Hematopoietic multipotent progenitor cell treated with erythropoietin and hydrocortisone succinate and interleukin-3 and kit ligand, for 8 days (in vitro differentiated cells): ENCODE results near the gene RNASE4.
"Not testable (repeated sequence)": the region's sequence is repeated elsewhere in the genome, so short reads cannot be mapped to it uniquely, and the experiment has no call there.

Source experiments
- DNase-seq: peaks from one replicate; pipeline ENCODE4 v3.0.0-alpha.2; 2015

RNASE4 gene

DNA sequence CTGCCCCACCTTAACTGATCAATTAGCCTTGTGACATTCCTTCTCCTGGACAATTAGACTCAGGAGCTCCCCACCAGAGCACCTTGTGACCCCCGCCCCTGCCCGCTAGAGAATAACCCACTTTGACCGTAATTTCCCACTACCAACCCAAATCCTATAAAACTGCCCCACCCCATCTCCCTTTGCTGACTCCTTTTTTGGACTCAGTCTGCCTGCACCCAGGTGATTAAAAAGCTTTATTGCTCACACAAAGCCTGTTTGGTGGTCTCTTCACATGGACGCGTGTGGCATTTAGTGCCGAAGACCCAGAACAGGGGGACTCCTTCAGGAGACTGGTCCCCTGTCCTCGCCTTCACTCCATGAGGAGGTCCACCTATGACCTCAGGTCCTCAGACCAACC lies 16.6 kb downstream of the RNASE4 start:
- DNase-seq, result not testable (repeated sequence)

DNA sequence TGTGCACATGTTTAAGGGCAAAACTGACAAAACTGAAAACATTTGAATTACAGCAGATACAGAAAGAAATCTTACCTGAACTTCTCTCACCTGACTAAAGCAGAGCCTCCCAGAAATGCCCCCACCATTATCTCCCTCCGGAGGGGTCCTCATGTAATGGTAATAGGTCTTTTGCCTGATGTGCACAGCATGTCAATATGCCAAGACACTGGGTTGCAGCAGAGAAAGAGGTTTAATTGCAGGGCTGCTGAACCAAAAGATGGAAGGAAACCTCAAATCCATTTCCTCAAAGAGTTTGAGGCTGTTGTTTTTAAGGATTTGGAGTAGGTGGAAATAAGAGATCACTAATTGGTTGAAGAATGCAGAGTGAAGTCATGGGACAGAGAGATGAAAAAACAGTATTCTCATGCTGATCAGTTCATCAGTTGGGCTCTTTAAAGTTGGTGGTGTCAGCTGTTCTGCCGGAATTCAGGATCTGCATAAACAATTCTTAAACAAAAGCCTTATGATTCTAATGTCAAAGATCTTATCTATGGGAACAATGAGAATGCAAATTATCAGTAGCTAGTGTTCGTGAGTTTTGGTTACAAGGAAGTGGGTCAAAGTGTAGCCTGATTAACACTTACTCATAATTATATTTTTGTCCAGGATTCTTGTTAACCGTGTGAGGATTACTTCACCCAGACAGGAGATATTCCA lies 22.4 kb downstream of the RNASE4 start:
- peak; percentile 16 for DNase-seq

DNA sequence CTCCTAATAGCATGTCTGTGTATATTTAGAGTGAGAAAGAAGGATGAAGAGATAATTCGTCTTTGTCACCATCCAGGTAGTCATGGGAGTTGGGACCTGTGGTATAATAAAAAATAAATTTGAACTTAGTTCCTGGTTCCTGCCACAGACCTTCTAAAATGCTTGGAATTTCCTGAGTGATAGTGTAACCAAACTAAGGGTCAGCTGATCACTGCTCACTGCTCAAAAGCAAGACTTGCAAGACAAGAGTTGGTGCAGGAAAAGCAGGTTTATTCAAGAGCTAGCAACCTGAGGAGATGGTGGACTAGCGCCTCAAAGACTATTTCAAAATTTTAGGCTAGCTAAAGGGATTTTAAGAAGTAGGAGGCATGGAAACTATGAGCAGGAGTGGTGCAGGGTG lies 23.3 kb downstream of the RNASE4 start:
- no peak for DNase-seq

DNA sequence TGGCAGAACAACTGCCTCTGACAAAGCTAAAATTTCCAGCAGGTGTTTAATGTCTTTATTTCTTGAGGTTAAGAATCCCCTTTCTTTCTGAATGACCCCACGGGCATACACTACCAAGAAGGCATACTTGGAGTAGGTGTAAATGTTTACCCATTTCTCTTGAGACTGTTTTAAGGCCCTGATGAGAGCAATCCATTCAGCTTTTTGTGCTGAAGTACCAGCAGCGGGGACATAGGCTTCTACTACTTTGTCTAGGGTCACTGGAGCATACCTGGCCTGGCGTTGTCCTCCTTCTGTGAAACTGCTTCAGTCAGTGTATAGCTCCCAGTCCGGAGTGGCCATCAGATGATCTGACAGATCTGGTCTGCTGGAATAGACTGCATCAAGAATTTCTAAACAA lies 26.9 kb downstream of the RNASE4 start:
- DNase-seq, result peak; percentile 62

DNA sequence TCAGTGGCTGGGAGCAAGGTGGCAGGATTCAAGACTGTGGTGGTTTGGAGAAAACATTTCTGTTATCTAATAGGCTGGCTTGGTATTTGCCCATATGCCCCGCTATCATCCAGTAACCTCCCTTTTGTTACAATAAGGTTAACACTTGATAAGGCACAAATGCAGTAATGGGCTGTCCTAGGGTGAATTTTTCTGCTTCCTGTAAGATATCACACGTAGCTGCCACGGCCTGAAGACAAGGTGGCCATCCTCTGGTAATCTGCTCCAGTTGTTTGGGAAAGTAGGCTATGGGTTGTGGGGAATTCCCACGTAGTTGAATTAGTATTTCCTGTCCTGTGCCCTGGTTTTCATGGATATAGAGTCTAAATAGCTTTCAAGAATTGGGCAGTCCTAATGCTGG lies 27.3 kb downstream of the RNASE4 start:
- DNase-seq, result peak; percentile 98

DNA sequence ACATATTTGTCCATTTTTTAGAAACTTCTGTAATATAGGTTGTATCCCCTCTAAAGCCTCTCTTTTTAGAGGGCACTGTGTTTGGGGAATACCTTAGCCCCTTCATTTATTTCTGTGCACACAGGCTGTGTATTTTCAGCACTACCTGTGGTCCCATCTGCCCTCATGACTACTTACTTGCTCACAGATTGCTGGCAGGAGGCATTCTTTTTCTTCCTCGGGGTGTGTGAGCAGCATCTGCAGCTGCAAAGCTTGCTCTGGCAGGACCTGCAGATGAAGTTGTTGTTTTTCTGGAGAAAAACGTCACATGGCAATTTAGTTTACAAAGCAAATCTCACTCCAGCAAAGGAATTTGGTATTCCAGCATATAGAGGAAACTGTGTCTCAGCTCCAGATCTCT lies 28.5 kb downstream of the RNASE4 start:
- no peak for DNase-seq

DNA sequence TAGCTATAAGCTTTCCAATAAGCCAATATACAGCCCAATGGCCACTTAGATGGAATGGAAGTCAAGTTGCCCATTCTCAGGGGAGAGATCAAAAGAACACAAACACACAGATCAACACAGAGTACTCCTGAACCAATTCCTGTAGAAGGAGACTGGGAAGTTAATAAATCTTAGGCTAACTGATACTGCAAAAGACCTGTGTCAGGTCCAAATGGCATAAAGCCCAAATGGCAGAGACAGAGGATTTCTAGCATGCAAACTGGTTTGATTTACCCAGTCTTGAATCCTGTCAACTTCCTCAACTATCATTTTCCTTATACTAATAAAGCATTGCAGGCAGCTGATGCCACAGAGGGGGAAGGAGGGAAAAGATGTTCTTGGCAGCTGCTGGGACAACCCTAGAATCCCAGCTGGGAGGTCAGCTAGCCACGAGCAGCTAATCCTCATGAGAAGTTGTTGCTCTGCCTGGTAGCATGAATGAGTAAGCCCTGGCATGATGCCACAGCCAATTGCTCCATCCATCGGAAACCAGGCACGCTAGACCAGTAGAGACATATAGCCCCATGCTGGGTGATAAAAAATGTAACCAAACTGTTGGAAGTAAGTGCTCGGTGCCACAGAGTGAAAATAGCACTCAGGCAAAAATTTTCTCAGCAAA lies 30.4 kb downstream of the RNASE4 start:
- DNase-seq, result no peak

DNA sequence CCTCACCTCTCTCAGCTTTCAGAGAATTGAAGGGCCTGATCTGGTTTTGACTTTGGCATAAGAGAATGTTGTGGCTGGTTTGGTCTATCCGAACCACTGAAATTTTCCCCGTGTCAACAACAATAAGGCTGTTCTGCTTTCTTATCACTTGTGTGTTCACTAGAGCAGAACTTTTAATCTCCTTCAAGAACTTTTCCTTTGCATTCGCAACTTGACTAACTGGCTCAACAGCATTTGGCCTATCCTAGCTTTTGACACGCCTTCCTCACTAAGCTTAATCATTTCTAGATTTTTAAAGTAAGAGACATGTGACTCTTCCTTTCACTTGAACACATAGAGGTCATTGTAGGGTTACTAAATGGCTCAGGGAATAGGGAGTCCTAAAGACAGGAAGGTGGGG lies 35.4 kb downstream of the RNASE4 start:
- no peak for DNase-seq

DNA sequence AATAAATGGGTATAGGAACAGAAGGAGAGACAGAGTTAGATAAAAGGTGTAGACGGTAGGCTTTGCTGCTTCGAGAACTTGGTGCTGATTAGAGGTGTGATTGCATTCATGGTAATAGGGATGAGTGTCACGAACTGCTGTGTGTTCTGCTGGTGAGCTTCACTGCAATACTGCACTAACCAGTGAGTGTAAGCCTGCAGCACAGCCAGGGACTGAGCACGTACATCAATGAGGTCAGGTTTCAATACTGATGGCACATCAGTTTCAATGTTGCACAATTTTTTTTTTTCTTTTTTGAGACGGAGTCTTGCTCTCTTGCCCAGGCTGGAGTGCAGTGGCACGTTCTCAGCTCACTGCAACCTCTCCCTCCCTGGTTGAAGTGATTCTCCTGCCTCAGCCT lies 36.4 kb downstream of the RNASE4 start:
- DNase-seq, result no peak

DNA sequence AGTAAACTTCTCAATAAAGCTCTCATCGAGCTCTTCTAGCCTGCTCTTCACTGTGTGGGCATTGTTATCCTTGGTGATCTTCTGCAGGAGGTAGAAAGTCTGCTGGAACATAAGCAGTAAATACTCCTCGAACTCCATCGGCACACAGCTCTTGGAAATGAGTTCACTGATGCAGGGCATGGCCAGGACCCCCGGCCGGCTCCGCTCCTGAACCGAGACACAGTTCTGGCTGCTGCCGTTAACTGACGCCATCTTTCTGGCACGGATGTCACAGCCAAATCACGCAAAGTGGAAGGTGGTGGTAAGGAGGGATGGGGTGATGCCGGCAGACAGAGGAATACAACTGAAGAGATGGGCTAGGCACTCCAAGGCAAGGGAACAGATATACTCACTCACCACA lies 37.7 kb downstream of the RNASE4 start:
- no peak for DNase-seq

DNA sequence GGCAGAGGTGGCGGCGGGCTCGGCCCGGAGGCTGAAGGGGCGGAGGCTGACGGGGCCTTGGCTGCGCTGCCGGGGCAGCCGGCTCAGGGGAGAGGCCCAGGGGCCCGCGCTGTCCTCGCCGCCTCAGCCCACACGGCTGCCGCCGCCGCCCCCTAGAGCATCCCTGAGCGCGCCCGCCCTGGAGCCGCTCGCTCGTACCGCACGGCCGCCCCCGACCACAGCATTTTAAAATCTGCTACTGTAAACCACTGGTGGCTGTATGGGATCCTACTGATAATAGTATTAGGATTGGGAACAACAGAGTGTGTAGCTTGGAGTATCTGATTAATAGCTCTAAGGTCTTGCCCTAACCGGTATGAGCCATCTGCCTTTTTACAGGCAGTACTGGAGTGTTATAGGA lies 39.1 kb downstream of the RNASE4 start:
- no peak for DNase-seq

DNA sequence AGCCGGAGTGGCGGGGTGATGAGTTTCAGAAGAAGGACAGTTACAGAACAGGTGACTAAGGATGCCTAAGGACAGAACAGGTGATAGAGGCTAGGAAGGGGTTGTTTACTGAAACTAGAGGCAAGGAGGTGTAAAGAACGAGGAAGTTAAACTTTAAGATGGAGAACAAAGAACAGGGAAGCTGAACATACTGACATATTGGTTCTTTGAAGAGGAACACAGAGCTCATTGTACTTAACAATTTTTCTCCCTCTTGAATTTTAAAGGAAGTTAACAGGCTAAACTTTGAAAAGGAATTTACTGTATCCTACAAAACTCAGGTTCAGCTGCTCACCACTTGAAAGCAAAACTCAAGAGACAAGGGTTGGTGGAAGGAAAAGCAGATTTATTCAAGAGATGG lies 41.8 kb downstream of the RNASE4 start:
- not testable (repeated sequence) for DNase-seq

DNA sequence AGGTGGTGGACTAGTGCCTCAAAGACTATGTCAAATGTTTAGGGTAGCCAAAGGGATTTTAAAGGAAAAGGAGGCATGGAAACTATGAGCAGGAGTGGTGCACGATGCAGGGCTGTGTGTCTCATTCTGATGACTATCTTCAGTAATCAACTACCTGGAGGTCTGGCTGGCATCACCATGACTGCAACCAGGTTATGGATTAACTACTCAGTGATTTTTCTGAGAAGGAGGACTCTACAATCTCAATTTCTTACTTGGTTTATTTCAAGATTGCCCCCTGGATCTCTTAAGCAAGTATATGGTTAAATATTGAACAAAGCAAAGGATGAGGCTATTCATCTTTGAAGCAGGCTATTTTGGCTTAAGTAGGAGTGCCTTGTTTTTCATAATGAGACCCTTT lies 42.2 kb downstream of the RNASE4 start:
- no peak for DNase-seq

DNA sequence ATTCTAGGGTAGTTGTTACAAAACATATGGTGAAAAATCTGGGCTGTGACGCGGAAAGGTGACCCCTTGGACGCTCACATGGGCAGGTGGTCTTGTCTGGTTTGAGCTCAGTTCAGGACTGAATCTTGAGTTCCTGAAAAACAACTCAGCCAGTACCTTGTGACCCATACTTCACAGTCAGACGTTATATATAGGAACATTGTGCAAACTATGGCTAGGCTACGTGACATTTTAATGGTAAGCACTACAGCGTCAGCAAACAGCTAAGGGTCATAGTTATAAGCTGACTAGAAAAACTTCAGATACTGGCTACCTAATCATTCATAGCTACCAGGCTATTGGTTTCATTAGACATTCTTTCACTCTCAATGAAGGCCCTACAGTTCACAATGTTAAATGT lies 46.5 kb downstream of the RNASE4 start:
- no peak for DNase-seq

DNA sequence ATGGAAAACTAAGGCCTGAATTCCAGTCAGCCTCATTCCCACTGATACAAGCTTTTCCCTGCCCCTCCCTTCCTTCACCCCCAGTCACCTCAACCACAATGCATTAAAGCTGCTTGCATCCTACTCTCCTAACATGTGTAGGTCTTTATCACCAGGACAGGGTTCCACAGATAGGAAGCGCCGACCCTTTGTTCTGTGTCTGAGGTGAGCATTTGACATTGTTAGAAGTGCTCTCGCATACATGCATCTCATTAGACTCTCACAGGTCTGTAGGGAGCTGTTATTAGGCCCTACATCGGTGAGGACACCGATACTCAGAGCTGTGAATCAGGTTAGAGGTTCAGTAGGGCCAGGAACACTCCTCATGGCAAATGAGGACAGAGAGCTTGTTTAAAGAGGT lies 48.1 kb downstream of the RNASE4 start:
- no peak for DNase-seq

DNA sequence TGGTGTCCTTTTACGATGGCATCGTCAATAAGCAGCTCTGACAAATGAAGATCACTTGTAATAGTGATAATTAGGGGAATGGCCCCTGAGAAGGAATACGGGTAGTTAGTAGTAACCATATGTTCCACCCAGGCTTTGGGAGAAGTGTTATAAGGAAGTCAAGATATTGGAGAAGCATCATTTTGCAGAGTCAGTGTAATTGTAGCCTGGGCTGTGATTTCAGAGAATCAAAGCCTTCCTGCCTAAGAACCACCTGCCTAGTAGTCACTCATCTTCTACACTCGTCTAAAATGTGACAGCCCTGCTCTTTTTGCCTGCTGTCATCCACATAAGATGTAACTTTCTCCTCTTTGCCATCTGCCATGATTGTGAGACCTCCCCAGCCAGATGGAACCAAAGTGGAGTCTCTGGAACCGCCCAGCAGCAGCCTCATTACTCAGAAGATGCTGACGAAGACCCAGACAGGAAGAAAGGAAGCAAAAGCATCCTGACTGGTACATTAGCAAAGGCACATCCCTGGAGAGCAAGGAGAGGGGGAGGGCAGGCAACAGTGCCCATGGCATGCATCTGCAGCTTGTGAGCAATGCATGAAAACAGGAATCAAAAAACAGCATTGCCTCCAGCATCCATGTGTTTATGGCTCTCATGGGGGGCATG lies 48.7 kb downstream of the RNASE4 start:
- no peak for DNase-seq

DNA sequence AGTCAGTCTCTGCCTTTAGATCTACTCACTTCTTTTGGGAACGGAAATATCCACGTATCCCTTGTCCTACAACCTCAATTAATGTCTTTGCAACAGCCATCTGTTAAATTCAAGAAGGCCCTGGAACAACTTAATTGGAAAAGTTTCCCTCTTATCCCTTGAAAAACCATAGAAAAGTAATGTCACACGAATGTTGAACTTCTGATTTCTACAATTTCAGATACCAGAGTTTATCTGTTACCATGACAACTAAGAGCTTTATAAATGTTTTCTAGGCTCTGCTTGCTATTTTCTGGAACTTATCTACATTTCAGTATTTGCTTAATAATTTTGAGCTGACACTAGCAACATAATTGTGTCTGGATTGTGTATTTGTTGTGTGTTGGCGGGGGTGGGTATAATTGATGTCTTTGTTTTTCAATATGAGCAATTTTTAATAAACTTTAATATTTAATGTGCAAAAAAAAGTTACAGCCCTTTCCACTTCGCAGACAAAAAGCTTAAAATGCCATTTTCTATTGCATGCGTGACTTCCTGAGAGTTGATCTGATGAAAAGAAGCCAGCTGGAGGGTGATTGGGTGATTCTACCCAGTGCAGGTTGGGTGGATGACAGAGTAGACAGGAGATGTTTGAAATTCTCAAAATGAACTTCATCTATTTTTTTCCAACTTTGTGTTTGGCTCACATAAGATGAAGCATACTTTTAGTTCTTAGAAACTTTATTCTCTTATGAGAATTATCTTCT lies 49.5 kb downstream of the RNASE4 start:
- DNase-seq, result no peak

DNA sequence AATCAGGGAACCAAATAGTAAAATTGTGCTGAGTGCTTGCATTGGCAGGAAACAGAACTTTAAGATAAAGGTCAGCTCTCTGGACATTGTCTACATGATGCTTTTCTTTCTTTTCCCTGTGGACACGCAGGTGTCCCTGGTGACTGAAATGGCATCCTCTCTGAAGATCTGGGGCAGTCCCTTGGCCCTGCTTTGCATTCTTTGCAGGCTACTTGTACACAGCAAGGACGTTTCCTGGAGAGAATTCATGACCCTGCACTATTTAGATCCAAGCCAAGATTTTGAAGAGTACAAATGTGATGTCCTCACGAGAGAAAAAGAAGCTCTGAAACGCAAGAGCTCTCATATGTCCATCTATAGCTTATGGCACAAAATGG lies 50.1 kb downstream of the RNASE4 start:
- DNase-seq, result no peak

DNA sequence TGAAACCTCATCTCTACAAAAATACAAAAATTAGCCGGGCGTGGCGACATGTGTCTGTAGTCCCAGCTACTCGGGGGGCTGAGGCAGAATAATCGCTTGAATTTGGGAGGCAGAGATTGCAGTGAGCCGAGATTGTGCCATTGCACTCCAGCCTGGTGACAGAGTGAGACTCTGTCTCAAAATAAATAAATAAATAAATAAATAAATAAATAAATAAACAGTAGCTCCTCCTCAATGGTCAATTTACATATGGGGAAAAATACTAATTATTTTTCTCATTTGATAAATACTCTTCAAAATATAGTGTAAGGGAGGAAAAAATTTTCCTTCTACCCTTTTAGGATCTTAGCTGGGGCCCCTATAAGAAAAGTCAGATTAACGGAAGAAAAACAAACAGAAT lies 53.9 kb downstream of the RNASE4 start:
- DNase-seq, result not testable (repeated sequence)

DNA sequence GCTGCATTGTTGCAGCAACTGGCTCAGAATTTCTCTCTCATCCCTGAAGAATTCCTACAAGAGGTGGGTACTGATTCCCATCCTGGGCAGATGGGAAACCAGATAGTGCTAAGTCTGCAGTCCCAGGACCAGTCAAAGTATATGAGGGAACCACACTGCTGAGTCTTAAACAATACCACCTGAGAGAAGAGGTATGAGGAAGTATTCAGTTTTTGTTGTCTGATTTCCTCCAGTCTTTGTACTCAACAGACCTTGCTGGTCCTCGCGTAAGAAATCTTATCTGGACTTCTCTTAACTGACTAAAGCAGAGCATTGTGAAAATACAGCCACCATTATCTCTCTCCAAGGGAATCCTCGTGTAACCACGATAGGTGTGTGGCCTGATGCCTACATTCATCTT lies 57.8 kb downstream of the RNASE4 start:
- no peak for DNase-seq

DNA sequence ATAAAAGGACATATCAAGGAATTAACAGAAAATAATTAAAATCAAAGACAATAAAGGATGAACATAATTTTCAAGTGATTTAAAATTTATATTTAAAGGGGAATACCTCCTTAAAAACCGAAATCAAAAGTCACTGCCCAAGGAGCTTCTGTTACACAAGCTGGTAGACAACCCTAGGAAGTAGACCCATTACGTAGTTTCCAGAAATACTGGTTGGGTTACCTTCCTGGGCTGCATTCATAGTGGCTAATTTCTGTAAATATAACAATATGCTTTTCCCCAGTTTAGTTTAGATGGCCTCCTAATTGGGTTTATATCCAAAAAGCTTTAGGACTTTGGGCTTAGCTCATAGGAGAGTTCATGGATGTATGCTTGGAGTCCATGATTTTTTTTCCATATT lies 59.2 kb downstream of the RNASE4 start:
- DNase-seq, result no peak

DNA sequence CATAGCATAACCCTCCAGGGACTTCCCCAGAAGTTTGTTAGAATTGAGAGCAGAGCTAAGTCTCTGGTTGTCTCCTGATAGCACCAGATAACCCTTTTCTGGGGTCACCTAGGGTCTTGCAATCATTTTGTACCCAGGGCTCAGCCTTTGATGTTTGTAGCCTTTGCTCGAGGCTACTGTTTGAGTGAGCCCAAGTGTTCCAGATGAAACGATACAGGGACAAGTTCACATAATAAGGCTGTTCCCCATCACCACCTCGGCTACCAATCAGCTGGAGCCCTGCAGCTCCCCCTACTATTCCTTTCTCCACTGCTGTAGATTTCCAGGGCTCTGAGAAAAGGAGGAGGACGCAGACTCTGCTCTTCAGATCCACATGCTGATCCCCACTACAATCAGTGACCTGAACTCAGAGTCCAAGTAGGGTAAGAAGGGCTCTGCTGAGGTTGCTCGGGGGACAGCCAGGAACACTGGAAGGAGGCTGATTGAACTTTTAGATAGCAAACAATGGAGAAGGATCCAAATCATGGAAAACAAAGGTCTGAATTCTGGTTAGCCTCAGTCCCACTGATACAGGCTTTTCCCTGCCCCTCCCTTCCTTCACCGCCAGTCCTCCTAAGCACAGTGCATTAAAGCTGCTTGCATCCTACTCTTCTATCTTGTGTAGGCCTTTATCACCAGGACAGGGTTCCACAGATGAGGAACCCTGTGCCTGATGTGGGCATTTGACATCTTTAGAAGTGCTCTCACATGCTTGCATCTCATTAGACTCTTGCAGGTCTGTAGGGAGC lies 61.4 kb downstream of the RNASE4 start, which contains the start of gene EDDM3A:
Gene EDDM3A (plus strand): TSS at position 317 of the 788 bp plus-strand sequence. CDS start 1,694 bp downstream, outside the sequence.
- DNase-seq, result no peak

DNA sequence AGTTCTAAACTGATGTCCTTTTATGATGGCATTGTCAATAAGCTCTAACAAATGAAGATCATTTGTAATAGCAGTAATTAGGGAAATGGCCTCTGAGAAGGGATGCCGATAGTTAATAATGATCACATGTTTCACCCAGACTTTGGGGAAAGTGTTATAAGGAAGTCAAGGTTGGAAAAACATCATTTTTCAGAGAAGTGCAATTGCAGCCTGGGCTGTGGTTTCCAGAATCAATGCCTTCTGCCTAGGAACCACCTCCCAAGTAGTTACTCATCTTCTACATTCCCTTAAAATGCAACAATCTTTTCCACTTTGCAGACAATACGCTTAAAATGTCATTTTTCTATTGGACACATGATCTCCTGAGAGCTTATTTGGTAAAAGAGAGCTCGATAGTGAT lies 62.2 kb downstream of the RNASE4 start:
- DNase-seq, result no peak
